ENCODE measurements around the gene OR10A2. TPM values are rescaled to one million over a fixed set of nuclear protein-coding genes. Genes with fewer than 3 reads are reported as not detected.
"Not testable (repeated sequence)": the region's sequence is repeated elsewhere in the genome, so short reads cannot be mapped to it uniquely, and the experiment has no call there.

The OR10A2 gene
- total and polyA plus RNA-seq, 8 donors, result not detected

GRCh38 chr11:6871278-6871677, 8.4 kb downstream of the OR10A2 start:
- H3K4me1 ChIP-seq, result no peaks in the 10 kb centered on the region
- TF ChIP-seq CTCF (IDR thresholded peaks at IDR 0.05) (no peak), POLR2A (IDR thresholded peaks at IDR 0.05) (no peak), EP300 (IDR thresholded peaks at IDR 0.05) (no peak), POLR2AphosphoS5 (IDR thresholded peaks at IDR 0.05) (no peak)
- H3K36me3 ChIP-seq, result no peaks in the 10 kb centered on the region
- H3K9me3 ChIP-seq, result no peaks in the 10 kb centered on the region
- intact Hi-C loops (cut with DNase I; ENCODE audit: low total_unique reads), result no loop called here
- no peaks in the 10 kb centered on the region for H3K27me3 ChIP-seq
- no peak overlapping the region for H3K27ac ChIP-seq
- 68 to 97% (median 91%) methylated on average over 1 of the region's 1 CpG for WGBS, 5 donors
- no peak for DNase-seq
- no peak overlapping the region for H3K4me3 ChIP-seq

GRCh38 chr11:6875761-6876160, 12.9 kb downstream of the OR10A2 start:
- H3K9me3 ChIP-seq, result peaks cover 0 to 11% (median 5%) of the 10 kb centered on the region in 4 donors
- H3K4me1 ChIP-seq, result no peaks in the 10 kb centered on the region
- DNase-seq, result no peak
- no peak overlapping the region for H3K27ac ChIP-seq
- H3K27me3 ChIP-seq, result no peaks in the 10 kb centered on the region
- H3K4me3 ChIP-seq, result no peak overlapping the region
- 76 to 93% (median 81%) methylated on average over 2 of the region's 2 CpGs for WGBS, 5 donors
- intact Hi-C loops (cut with DNase I; ENCODE audit: low total_unique reads), result no loop called here
- no peaks in the 10 kb centered on the region for H3K36me3 ChIP-seq
- TF ChIP-seq POLR2A (IDR thresholded peaks at IDR 0.05) (no peak), POLR2AphosphoS5 (IDR thresholded peaks at IDR 0.05) (no peak), EP300 (IDR thresholded peaks at IDR 0.05) (no peak), CTCF (IDR thresholded peaks at IDR 0.05) (no peak)

GRCh38 chr11:6876325-6876724, 13.5 kb downstream of the OR10A2 start, which contains the start of gene OR10A4:
Gene OR10A4 (plus strand): TSS chr11:6876625. CDS start chr11:6876648, 23 bp downstream.
- H3K27ac ChIP-seq, result no peak within 1 kb of the TSS
- DNase-seq, result no peak
- H3K4me3 ChIP-seq, result no peak within 1 kb of the TSS
- no peaks in the 10 kb centered on the region for H3K27me3 ChIP-seq
- H3K4me1 ChIP-seq, result no peaks in the 10 kb centered on the region
- intact Hi-C loops (cut with DNase I; ENCODE audit: low total_unique reads), result no loop called here
- no peak for TF ChIP-seq POLR2AphosphoS5 (IDR thresholded peaks at IDR 0.05)
- no peak for TF ChIP-seq EP300 (IDR thresholded peaks at IDR 0.05)
- TF ChIP-seq CTCF (IDR thresholded peaks at IDR 0.05), result no peak
- TF ChIP-seq POLR2A (IDR thresholded peaks at IDR 0.05), result no peak
- H3K36me3 ChIP-seq, result no peaks in the 10 kb centered on the region
- H3K9me3 ChIP-seq, result peaks cover 0 to 11% (median 5%) of the 10 kb centered on the region in 4 donors
- WGBS, 5 donors, result 88 to 100% (median 95%) methylated on average over 1 of the region's 1 CpG

GRCh38 chr11:6876914-6877313, 14.1 kb downstream of the OR10A2 start:
- intact Hi-C loops (cut with DNase I; ENCODE audit: low total_unique reads), result no loop called here
- 74 to 93% (median 83%) methylated on average over 2 to 3 of the region's 3 CpGs for WGBS, 5 donors
- Histone ChIP-seq H3K4me1 (no peaks in the 10 kb centered on the region), H3K4me3 (no peak overlapping the region), H3K27me3 (no peaks in the 10 kb centered on the region), H3K36me3 (no peaks in the 10 kb centered on the region), H3K9me3 (peaks cover 0 to 11% (median 5%) of the 10 kb centered on the region in 4 donors), H3K27ac (no peak overlapping the region)
- DNase-seq, result no peak
- no peak for TF ChIP-seq POLR2AphosphoS5 (IDR thresholded peaks at IDR 0.05)
- no peak for TF ChIP-seq EP300 (IDR thresholded peaks at IDR 0.05)
- no peak for TF ChIP-seq POLR2A (IDR thresholded peaks at IDR 0.05)

- Histone ChIP-seq H3K27ac (no peak overlapping the region), H3K9me3 (peaks cover 0 to under 1% (median 0%) of the 10 kb centered on the region in 4 donors), H3K36me3 (no peaks in the 10 kb centered on the region), H3K27me3 (no peaks in the 10 kb centered on the region), H3K4me3 (no peak overlapping the region), H3K4me1 (no peaks in the 10 kb centered on the region)
- TF ChIP-seq EP300 (IDR thresholded peaks at IDR 0.05), result no peak
- TF ChIP-seq POLR2A (IDR thresholded peaks at IDR 0.05), result no peak
- no peak for TF ChIP-seq CTCF (IDR thresholded peaks at IDR 0.05)
- TF ChIP-seq POLR2AphosphoS5 (IDR thresholded peaks at IDR 0.05), result no peak
- intact Hi-C loops (cut with DNase I; ENCODE audit: low total_unique reads), result no loop called here
- DNase-seq, result no peak
These were observed 19.9 kb downstream of the OR10A2 start for GRCh38 chr11:6882751-6883150.

- DNase-seq; H3K36me3 ChIP-seq; H3K27ac ChIP-seq; H3K27me3 ChIP-seq; H3K4me1 ChIP-seq; intact Hi-C loops (cut with DNase I; ENCODE audit: low total_unique reads); H3K9me3 ChIP-seq; H3K4me3 ChIP-seq: not testable (repeated sequence)
- 84 to 95% (median 91%) methylated on average over 5 of the region's 5 CpGs for WGBS, 5 donors
These were observed 24.9 kb downstream of the OR10A2 start for GRCh38 chr11:6887711-6888110.
